ENCODE results near the gene SPAG16. TPM values are rescaled to one million over a fixed set of nuclear protein-coding genes. Genes with fewer than 3 reads are reported as not detected.

Gene SPAG16
- total RNA-seq, 1 experiment from 2014 or later = 13.0 TPM

DNA sequence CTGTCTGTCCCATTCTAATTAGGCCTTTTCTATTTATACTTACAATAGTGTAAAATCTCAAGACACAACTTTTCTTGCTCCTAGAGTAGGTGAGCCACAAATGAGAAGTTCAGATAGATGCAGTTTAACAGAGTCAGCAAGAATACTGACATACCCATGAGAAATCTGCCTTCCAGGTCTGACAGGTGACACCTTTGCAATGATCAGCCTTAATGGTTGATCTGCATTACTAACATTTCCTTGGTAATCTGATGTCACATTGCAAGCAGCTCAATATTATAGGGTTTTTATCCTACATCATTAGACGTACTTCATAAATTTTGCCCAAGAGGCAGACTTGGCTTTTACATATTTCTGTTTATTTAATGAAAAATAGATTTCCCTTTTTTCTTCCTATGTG is 767.3 kb downstream of the SPAG16 start:
- intact Hi-C loops (cut with micrococcal nuclease; ENCODE audit: unreplicated experiment) (no loop called here), in situ Hi-C loops (cut with HindIII; ENCODE audit: low pct_unique_long_range_greater_than_20kb, low sequenced_read_pairs) (no loop called here)
- no peaks in the 10 kb centered on the region for H3K9me3 ChIP-seq (ENCODE audit: control insufficient read depth, insufficient read depth, low read depth, low read length)
- H3K27ac ChIP-seq (ENCODE audit: low read length) = no peak overlapping the region
- ATAC-seq (no peak), DNase-seq (ENCODE audit: low read depth, low spot score) (no peak)
- ChIA-PET POLR2A (no interaction called here), CTCF (no interaction called here)
- BruUV-seq (replicated peaks) = no TSS peak
- TF ChIP-seq SIN3A (IDR thresholded peaks at IDR 0.05; ENCODE audit: borderline replicate concordance, insufficient read depth, low read depth, low read length) (no peak), POLR2AphosphoS5 (IDR thresholded peaks at IDR 0.05; ENCODE audit: low read depth, low read length) (no peak), TCF7L2 (IDR thresholded peaks at IDR 0.05; ENCODE audit: low read depth, low read length) (no peak)
- TF ChIP-seq, protein P1, sequence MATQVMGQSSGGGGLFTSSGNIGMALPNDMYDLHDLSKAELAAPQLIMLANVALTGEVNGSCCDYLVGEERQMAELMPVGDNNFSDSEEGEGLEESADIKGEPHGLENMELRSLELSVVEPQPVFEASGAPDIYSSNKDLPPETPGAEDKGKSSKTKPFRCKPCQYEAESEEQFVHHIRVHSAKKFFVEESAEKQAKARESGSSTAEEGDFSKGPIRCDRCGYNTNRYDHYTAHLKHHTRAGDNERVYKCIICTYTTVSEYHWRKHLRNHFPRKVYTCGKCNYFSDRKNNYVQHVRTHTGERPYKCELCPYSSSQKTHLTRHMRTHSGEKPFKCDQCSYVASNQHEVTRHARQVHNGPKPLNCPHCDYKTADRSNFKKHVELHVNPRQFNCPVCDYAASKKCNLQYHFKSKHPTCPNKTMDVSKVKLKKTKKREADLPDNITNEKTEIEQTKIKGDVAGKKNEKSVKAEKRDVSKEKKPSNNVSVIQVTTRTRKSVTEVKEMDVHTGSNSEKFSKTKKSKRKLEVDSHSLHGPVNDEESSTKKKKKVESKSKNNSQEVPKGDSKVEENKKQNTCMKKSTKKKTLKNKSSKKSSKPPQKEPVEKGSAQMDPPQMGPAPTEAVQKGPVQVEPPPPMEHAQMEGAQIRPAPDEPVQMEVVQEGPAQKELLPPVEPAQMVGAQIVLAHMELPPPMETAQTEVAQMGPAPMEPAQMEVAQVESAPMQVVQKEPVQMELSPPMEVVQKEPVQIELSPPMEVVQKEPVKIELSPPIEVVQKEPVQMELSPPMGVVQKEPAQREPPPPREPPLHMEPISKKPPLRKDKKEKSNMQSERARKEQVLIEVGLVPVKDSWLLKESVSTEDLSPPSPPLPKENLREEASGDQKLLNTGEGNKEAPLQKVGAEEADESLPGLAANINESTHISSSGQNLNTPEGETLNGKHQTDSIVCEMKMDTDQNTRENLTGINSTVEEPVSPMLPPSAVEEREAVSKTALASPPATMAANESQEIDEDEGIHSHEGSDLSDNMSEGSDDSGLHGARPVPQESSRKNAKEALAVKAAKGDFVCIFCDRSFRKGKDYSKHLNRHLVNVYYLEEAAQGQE (IDR thresholded peaks at IDR 0.05; ENCODE audit: insufficient read depth in 1 of 2, low read depth in 2 of 2, low read length in 1 of 2) = no peak
- TF ChIP-seq, protein P2, sequence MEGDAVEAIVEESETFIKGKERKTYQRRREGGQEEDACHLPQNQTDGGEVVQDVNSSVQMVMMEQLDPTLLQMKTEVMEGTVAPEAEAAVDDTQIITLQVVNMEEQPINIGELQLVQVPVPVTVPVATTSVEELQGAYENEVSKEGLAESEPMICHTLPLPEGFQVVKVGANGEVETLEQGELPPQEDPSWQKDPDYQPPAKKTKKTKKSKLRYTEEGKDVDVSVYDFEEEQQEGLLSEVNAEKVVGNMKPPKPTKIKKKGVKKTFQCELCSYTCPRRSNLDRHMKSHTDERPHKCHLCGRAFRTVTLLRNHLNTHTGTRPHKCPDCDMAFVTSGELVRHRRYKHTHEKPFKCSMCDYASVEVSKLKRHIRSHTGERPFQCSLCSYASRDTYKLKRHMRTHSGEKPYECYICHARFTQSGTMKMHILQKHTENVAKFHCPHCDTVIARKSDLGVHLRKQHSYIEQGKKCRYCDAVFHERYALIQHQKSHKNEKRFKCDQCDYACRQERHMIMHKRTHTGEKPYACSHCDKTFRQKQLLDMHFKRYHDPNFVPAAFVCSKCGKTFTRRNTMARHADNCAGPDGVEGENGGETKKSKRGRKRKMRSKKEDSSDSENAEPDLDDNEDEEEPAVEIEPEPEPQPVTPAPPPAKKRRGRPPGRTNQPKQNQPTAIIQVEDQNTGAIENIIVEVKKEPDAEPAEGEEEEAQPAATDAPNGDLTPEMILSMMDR (IDR thresholded peaks at IDR 0.05) = no peak
- H3K4me3 ChIP-seq (ENCODE audit: low read depth in 2 of 2, low read length in 2 of 2) = no peak overlapping the region
- H3K27me3 ChIP-seq (ENCODE audit: control insufficient read depth, insufficient read depth, low read length) = no peaks in the 10 kb centered on the region
- no peaks in the 10 kb centered on the region for H3K4me1 ChIP-seq (ENCODE audit: control insufficient read depth, insufficient read depth, low read length)
- H3K36me3 ChIP-seq (ENCODE audit: control insufficient read depth, insufficient read depth, low read length) = no peaks in the 10 kb centered on the region

DNA sequence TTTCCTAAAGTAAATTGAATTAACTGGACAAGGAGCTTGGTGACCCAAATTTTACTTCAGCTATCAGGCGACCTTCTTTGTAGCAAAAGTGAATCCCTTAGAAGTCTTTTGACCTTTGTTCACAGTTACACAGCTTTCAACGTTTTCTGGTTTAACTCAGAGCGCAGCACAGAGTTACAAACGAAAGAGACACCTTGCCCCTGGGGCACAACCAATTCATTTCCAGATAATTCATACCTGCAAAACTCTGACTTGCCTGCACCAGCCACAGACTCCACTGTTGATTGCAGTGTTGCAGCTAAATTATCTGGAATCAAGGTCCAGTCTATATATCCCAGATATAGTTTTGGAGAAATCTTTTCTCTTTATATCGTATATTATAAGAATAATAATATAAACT is 768.0 kb downstream of the SPAG16 start:
- Histone ChIP-seq H3K4me1 (ENCODE audit: control insufficient read depth, insufficient read depth, low read length) (no peaks in the 10 kb centered on the region), H3K4me3 (ENCODE audit: low read depth in 2 of 2, low read length in 2 of 2) (no peak overlapping the region), H3K36me3 (ENCODE audit: control insufficient read depth, insufficient read depth, low read length) (no peaks in the 10 kb centered on the region), H3K9me3 (ENCODE audit: control insufficient read depth, insufficient read depth, low read depth, low read length) (no peaks in the 10 kb centered on the region), H3K27ac (ENCODE audit: low read length) (no peak overlapping the region), H3K27me3 (ENCODE audit: control insufficient read depth, insufficient read depth, low read length) (no peaks in the 10 kb centered on the region)
- no peak for ATAC-seq
- in situ Hi-C loops (cut with HindIII; ENCODE audit: low pct_unique_long_range_greater_than_20kb, low sequenced_read_pairs) = no loop called here
- DNase-seq (ENCODE audit: low read depth, low spot score) = no peak
- intact Hi-C loops (cut with micrococcal nuclease; ENCODE audit: unreplicated experiment) = no loop called here
- no peak for TF ChIP-seq TCF7L2 (IDR thresholded peaks at IDR 0.05; ENCODE audit: low read depth, low read length)
- TF ChIP-seq, protein P1 (IDR thresholded peaks at IDR 0.05; ENCODE audit: insufficient read depth in 1 of 2, low read depth in 2 of 2, low read length in 1 of 2) = no peak
- TF ChIP-seq, protein P2 (IDR thresholded peaks at IDR 0.05) = no peak
- no peak for TF ChIP-seq POLR2AphosphoS5 (IDR thresholded peaks at IDR 0.05; ENCODE audit: low read depth, low read length)
- TF ChIP-seq SIN3A (IDR thresholded peaks at IDR 0.05; ENCODE audit: borderline replicate concordance, insufficient read depth, low read depth, low read length) = no peak
- ChIA-PET POLR2A (no interaction called here), CTCF (no interaction called here)
- BruUV-seq (replicated peaks) = no TSS peak

Data from Panc1 (cell line).